MM.1S (cell line): ENCODE results near the gene UGT1A1.
"Not testable (repeated sequence)": the region's sequence is repeated elsewhere in the genome, so short reads cannot be mapped to it uniquely, and the experiment has no call there.

Experiments
- EZH2 ChIP-seq: fragments of 300-600 bp; sonication (generic); optimal IDR thresholded peaks from 2 replicates; pipeline ENCODE3; 2017; ENCODE audit warnings: low read depth, mild to moderate bottlenecking, antibody characterized with exemption, low read length, mixed read lengths
- TF ChIP-seq, protein P1 (sequence below): fragments of 300-600 bp; sonication (generic); IDR thresholded peaks from 2 replicates; pipeline ENCODE4 v1.5.1; 2016; ENCODE audit warnings: antibody characterized with exemption, low read length, mixed read lengths

DNA sequence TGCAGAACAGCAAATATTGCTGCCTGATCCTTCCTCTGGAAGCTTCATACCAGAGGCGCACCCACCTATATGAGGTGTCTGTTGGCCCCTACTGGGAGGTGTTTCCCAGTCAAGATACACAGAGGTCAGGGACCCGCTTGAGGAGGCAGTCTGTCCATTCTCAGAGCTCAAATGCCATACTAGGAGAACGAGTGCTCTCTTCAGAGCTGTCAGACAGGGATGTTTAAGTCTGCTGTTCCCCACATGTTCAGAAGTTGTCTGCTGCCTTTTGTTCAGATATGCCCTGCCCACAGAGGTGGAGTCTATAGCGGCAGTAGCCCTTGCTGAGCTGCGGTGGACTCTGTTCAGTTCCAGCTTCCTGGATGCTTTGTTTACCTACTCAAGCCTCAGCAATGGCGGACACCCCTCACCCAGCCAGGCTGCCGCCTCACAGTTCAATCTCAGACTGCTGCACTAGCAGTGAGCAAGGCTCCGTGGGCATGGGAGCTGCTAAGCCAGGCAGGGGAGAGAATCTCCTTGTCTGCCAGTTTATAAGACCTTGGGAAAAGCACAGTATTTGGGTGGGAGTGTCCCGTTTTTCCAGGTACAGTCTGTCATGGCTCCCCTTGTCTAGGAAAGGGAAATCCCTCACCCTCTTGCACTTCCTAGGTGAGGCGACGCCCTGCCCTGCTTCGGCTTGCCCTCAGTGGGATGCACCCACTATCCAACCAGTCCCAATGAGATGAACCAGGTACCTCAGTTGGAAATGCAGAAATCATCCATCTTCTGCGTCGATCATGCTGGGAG, 23.0 kb upstream of the UGT1A1 start:
- TF ChIP-seq, protein P1, sequence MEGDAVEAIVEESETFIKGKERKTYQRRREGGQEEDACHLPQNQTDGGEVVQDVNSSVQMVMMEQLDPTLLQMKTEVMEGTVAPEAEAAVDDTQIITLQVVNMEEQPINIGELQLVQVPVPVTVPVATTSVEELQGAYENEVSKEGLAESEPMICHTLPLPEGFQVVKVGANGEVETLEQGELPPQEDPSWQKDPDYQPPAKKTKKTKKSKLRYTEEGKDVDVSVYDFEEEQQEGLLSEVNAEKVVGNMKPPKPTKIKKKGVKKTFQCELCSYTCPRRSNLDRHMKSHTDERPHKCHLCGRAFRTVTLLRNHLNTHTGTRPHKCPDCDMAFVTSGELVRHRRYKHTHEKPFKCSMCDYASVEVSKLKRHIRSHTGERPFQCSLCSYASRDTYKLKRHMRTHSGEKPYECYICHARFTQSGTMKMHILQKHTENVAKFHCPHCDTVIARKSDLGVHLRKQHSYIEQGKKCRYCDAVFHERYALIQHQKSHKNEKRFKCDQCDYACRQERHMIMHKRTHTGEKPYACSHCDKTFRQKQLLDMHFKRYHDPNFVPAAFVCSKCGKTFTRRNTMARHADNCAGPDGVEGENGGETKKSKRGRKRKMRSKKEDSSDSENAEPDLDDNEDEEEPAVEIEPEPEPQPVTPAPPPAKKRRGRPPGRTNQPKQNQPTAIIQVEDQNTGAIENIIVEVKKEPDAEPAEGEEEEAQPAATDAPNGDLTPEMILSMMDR, result not testable (repeated sequence)
- TF ChIP-seq EZH2, result not testable (repeated sequence)
